Hepatocyte (in vitro differentiated cells): ENCODE results near the gene FMO5. TPM values are rescaled to one million over a fixed set of nuclear protein-coding genes. Genes with fewer than 3 reads are reported as not detected.
A peak's percentile ranks its signal among the peaks of the same experiment; 100 is the strongest.

Source experiments
- DNase-seq: peaks from one replicate; pipeline ENCODE4 v3.0.0-alpha.2; 2016; ENCODE audit warnings: low spot score
- H2AFZ ChIP-seq: fragments of 200-600 bp; sonication (generic); 2 replicates; pipeline ENCODE4 v1.6.0; 2016; ENCODE audit warnings: antibody characterized with exemption, mild to moderate bottlenecking
- H3K27ac ChIP-seq: fragments of 200-600 bp; sonication (generic); 2 replicates; pipeline ENCODE4 v1.5.1; 2016; ENCODE audit warnings: mild to moderate bottlenecking
- H3K27me3 ChIP-seq: fragments of 200-600 bp; sonication (generic); 2 replicates; pipeline ENCODE4 v1.6.1; 2016
- H3K36me3 ChIP-seq: fragments of 200-600 bp; sonication (generic); replicated peaks from 2 replicates; pipeline ENCODE4 v1.5.1; 2016; ENCODE audit warnings: low read depth; ENCODE audit not compliant: insufficient read depth
- H3K4me1 ChIP-seq: fragments of 200-600 bp; sonication (generic); 2 replicates; pipeline ENCODE4 v1.5.1; 2016; ENCODE audit warnings: mild to moderate bottlenecking, moderate library complexity; ENCODE audit not compliant: insufficient read depth
- H3K4me2 ChIP-seq: fragments of 200-600 bp; sonication (generic); 2 replicates; pipeline ENCODE4 v1.6.0; 2016
- H3K4me3 ChIP-seq: fragments of 200-600 bp; sonication (generic); 2 replicates; pipeline ENCODE4 v1.5.1; 2016; ENCODE audit warnings: mild to moderate bottlenecking
- H3K79me2 ChIP-seq: fragments of 200-600 bp; sonication (generic); 2 replicates; pipeline ENCODE4 v1.6.0; 2017; ENCODE audit warnings: mild to moderate bottlenecking
- H3K9me2 ChIP-seq: fragments of 200-600 bp; sonication (generic); replicated peaks from 2 replicates; pipeline ENCODE4 v1.6.0; 2017; ENCODE audit warnings: mild to moderate bottlenecking; ENCODE audit not compliant: insufficient read depth
- H3K9me3 ChIP-seq: fragments of 200-600 bp; sonication (generic); 2 replicates; pipeline ENCODE4 v1.5.1; 2016; ENCODE audit warnings: low read depth, mild to moderate bottlenecking
- H4K20me1 ChIP-seq: fragments of 200-600 bp; sonication (generic); 2 replicates; pipeline ENCODE4 v1.6.0; 2016; ENCODE audit warnings: mild to moderate bottlenecking; ENCODE audit not compliant: insufficient read depth, poor library complexity, severe bottlenecking
- EZH2 ChIP-seq: fragments of 200-600 bp; sonication (generic); IDR thresholded peaks from 2 replicates; pipeline ENCODE4 v1.6.1; 2016; ENCODE audit warnings: antibody characterized with exemption, mild to moderate bottlenecking, borderline replicate concordance
- EZH2phosphoT487 ChIP-seq: fragments of 200-600 bp; sonication (generic); IDR thresholded peaks from one replicate; pipeline ENCODE4 v1.6.1; 2018; ENCODE audit warnings: antibody characterized with exemption, mild to moderate bottlenecking, low read depth, moderate library complexity; ENCODE audit not compliant: unreplicated experiment, severe bottlenecking
- whole genome bisulfite sequencing: methylation state at CpG from one replicate; pipeline ENCODE4 v1.1.6; 2016; ENCODE audit warnings: low lambda C conversion rate; ENCODE audit errors: missing lambda C conversion rate; 5-methylcytosine and 5-hydroxymethylcytosine counted together
- polyA plus RNA-seq: library from polyadenylated mRNA; unstranded; fragments of >200 nt; fragmentation: Nextera tagmentation; extraction: Ambion mirVana; gene quantifications from 2 replicates; pipeline ENCODE4 v1.2.1, GENCODE V29; 2016
- total RNA-seq: library from RNA; depleted of rRNA; stranded (reverse); fragments of >200 nt; gene quantifications from 2 replicates; pipeline ENCODE4 v1.2.3, GENCODE V29; 2014
- TF ChIP-seq, protein P1 (sequence below): fragments of 200-600 bp; sonication (generic); IDR thresholded peaks from 2 replicates; pipeline ENCODE4 v1.5.1; 2016; ENCODE audit warnings: antibody characterized with exemption, mild to moderate bottlenecking; ENCODE audit not compliant: poor library complexity

The FMO5 gene
- total and polyA plus RNA-seq, 2 experiments from 2014 or later: 44.6 to 48.6 TPM

DNA sequence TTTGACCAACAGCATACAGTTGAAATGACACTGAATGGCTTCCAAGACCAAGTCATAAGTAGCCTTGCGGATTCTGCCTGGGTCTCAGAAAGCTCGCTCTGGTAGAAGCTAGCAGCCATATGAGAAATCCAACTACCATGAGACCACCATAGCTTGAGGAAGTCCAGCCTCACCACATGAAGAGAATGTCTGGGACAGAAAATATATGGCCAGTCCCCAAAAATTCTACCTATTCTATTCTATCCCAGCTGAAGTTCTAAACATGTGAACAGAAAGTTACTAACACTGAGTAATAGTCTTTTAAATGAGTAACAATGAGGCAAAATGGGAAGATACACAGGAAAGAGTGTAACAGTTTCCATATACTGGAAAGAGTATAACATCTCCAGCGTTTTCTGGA is 9.0 kb downstream of the FMO5 start:
- H3K4me1 ChIP-seq: peaks cover 37% of the 10 kb centered on the region
- H3K27ac ChIP-seq: peak overlapping the region; percentile 11
- H3K4me3 ChIP-seq: no peak overlapping the region
- H3K4me2 ChIP-seq: peak overlapping the region; percentile 29
- TF ChIP-seq EZH2phosphoT487 (no peak), EZH2 (no peak)
- TF ChIP-seq, protein P1, sequence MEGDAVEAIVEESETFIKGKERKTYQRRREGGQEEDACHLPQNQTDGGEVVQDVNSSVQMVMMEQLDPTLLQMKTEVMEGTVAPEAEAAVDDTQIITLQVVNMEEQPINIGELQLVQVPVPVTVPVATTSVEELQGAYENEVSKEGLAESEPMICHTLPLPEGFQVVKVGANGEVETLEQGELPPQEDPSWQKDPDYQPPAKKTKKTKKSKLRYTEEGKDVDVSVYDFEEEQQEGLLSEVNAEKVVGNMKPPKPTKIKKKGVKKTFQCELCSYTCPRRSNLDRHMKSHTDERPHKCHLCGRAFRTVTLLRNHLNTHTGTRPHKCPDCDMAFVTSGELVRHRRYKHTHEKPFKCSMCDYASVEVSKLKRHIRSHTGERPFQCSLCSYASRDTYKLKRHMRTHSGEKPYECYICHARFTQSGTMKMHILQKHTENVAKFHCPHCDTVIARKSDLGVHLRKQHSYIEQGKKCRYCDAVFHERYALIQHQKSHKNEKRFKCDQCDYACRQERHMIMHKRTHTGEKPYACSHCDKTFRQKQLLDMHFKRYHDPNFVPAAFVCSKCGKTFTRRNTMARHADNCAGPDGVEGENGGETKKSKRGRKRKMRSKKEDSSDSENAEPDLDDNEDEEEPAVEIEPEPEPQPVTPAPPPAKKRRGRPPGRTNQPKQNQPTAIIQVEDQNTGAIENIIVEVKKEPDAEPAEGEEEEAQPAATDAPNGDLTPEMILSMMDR: no peak
- no peaks in the 10 kb centered on the region for H3K36me3 ChIP-seq
- H3K9me2 ChIP-seq: no peaks in the 10 kb centered on the region
- no peaks in the 10 kb centered on the region for H3K27me3 ChIP-seq
- 92% methylated on average over 3 of the region's 3 CpGs for WGBS
- no peak overlapping the region for H2AFZ ChIP-seq
- H3K79me2 ChIP-seq: no peaks in the 10 kb centered on the region
- no peaks in the 10 kb centered on the region for H4K20me1 ChIP-seq
- no peak for DNase-seq
- H3K9me3 ChIP-seq: no peaks in the 10 kb centered on the region

DNA sequence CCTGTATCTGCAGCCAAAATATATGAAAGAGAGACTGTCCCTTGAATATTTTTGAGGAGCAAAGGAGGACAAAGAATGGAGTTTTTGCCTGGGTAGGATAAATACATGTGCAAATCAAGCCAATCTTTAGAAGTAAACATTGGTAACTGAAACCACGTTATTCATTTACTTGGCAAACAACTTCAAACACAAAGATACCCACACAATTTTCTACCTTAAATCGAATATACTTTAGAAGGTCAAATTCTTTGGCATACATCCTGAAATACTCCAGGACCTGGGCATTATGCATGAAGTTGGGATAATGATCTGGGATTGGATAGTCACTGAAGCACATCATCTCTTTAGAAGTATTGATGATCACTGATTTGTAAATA is 9.6 kb downstream of the FMO5 start:
- H3K27ac ChIP-seq: peak overlapping the region; percentile 7
- H3K36me3 ChIP-seq: no peaks in the 10 kb centered on the region
- H4K20me1 ChIP-seq: no peaks in the 10 kb centered on the region
- TF ChIP-seq EZH2phosphoT487: no peak
- TF ChIP-seq EZH2: no peak
- TF ChIP-seq, protein P1: no peak
- no peak overlapping the region for H3K4me3 ChIP-seq
- no peaks in the 10 kb centered on the region for H3K79me2 ChIP-seq
- H2AFZ ChIP-seq: no peak overlapping the region
- WGBS: 30% methylated on average over 2 of the region's 2 CpGs
- H3K9me3 ChIP-seq: no peaks in the 10 kb centered on the region
- no peaks in the 10 kb centered on the region for H3K27me3 ChIP-seq
- H3K4me1 ChIP-seq: peaks cover 39% of the 10 kb centered on the region
- DNase-seq: no peak
- H3K9me2 ChIP-seq: no peaks in the 10 kb centered on the region
- H3K4me2 ChIP-seq: peak overlapping the region; percentile 29

DNA sequence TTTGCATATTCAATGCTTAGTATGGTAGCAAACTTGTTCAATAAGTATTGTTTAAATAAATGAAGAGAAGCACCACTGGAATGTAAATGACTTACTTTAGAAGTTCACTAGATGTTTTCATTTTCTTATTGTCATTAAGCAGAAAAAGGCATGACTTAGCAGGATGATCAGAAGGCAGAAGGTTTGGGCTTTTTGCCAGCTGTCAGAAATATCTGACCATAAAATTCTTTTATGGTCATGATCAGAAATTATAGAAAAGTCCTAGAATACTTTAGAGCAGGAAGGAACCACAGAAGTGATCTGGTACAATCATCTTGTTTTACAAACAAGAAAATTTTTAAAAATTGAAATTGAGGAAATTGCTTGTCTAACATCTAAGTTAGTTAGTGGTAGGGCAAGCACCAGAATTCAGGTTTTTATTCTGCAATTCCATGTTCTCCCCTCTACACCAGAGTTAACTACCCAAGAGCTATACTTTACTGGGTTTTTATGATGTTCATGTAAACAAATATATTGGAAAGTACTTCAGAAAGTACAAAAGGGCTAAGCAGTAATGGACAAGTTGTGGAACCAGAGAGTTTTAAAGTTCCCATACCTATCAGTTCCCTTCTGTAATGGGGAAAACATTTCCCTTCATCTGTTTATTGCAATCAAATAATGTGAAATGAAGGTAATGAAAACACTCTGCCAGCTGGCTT is 10.1 kb downstream of the FMO5 start:
- Histone ChIP-seq H3K27ac (peak overlapping the region; percentile 7), H3K36me3 (no peaks in the 10 kb centered on the region), H3K27me3 (no peaks in the 10 kb centered on the region), H3K9me2 (no peaks in the 10 kb centered on the region), H3K9me3 (no peaks in the 10 kb centered on the region), H3K4me3 (no peak overlapping the region), H3K4me2 (peak overlapping the region; percentile 29), H3K4me1 (peaks cover 39% of the 10 kb centered on the region), H3K79me2 (no peaks in the 10 kb centered on the region), H4K20me1 (no peaks in the 10 kb centered on the region), H2AFZ (no peak overlapping the region)
- no peak for TF ChIP-seq EZH2
- TF ChIP-seq EZH2phosphoT487: no peak
- TF ChIP-seq, protein P1: no peak
- DNase-seq: no peak
